ENCODE results near the gene ZC3H11A.
A peak's percentile ranks its signal among the peaks of the same experiment; 100 is the strongest.
"Not testable (repeated sequence)": the region's sequence is repeated elsewhere in the genome, so short reads cannot be mapped to it uniquely, and the experiment has no call there.

Gene ZC3H11A

DNA sequence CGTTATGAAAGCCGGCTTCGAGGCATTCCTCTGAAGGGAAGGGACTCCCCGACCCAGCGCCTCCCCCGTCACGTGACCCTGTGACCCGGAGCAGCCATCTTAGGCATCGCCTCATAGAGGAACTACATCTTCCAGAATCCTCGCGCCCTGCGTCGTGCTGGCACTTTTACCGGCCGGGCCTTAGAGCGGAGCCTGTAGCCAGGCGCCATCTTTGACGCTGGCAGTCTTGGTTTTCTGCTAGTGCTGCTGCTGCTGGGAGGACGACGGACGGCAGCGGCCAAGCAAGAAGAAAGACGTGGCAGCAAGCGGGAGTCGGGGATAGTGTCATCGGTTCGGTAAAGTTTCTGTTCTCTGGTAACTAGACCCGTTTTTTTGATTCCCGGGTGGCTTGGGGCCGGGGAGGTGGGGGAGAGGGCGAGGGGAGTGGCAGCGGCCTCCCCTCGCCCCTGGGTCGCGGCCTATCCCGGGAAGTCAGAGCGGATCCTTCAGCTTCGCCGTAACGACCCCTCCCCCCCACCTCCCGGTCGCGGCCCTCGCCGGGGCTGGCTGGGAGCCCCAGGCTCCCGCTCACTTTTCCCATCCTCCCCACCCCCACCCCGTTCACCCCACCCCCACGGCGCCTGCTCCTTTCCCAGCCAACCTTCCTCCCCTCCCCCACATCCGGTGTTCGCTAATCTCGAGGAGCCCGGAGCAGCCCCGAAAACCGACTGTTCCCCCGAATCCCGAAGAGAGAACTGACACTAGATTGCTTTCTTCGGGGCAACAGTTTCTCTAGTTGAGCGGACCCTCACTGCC is at the start of gene ZC3H11A, which contains the start of gene ZBED6:
TSS of gene ZC3H11A (plus strand) at position 183 of the 795 bp plus-strand sequence. CDS start 21,448 bp downstream, outside the sequence.
TSS of gene ZBED6 (plus strand) at position 183 of the 795 bp plus-strand sequence. CDS start 1,900 bp downstream, outside the sequence.
- intact Hi-C loops (cut with DNase I), result loop anchor here (5.0 kb wide), 1 partner anchor 67 kb away; the partner anchor contains the start of gene SNRPE
- DNase-seq, result peak; percentile 99 to 100 (median 99)

DNA sequence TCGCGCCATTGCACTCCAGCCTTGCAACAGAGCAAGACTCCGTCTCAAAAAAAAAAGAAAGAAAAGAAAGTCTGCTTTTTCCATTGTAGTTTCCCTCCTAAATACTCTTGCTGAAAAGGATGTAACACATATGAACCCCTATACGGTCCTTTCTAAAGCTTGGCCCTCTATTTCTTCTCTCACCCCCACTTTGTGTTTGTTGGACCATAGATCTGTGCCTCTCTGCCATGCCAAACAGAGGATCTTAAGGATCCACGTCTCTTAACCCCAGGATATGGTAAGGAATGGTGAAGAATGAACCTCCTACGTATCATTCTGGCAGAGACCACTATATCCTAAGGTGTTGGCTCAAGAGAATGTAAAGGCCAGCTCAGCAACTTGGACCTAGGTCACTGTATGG is 49.1 kb upstream of the ZC3H11A start:
- no peak for DNase-seq
- intact Hi-C loops (cut with DNase I), result no loop called here

GRCh38 chr1:203751051-203751450 is 44.4 kb upstream of the ZC3H11A start:
- intact Hi-C loops (cut with DNase I), result no loop called here
- DNase-seq, result no peak

GRCh38 chr1:203751618-203752361 is 43.6 kb upstream of the ZC3H11A start:
- DNase-seq; intact Hi-C loops (cut with DNase I): not testable (repeated sequence)

- DNase-seq, result no peak
- intact Hi-C loops (cut with DNase I), result no loop called here
Measured at GRCh38 chr1:203754455-203754864, 41.0 kb upstream of the ZC3H11A start.

DNA sequence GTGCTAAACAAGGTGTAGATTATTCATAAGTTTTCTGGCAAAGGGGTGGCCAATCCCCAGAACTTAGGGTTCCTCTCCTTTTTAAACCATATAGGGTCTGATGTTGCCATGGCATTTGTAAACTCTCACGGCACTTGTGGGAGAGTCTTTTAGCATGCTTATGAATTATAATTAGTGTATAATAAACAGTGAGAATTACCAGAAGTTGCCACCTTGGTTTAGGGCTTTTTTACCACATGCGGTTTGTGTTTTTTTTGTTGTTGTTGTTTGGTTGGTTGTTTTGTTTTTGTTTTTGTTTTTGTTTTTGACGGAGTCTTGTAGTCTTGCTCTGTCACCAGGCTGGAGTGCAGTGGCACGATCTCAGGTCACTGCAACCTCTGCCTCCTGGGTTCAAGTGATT is 39.4 kb upstream of the ZC3H11A start:
- no peak for DNase-seq
- intact Hi-C loops (cut with DNase I), result no loop called here

- intact Hi-C loops (cut with DNase I), result not testable (repeated sequence)
Measured at GRCh38 chr1:203758749-203759148, 36.7 kb upstream of the ZC3H11A start.

GRCh38 chr1:203760506-203760905 is 34.9 kb upstream of the ZC3H11A start:
- peak in 1 of 10 donors; percentile 27 for DNase-seq
- intact Hi-C loops (cut with DNase I), result no loop called here

More at GRCh38 chr1:203758749-203759148, 36.7 kb upstream of the ZC3H11A start:
- peak in 1 of 10 donors; percentile 1 for DNase-seq

DNA sequence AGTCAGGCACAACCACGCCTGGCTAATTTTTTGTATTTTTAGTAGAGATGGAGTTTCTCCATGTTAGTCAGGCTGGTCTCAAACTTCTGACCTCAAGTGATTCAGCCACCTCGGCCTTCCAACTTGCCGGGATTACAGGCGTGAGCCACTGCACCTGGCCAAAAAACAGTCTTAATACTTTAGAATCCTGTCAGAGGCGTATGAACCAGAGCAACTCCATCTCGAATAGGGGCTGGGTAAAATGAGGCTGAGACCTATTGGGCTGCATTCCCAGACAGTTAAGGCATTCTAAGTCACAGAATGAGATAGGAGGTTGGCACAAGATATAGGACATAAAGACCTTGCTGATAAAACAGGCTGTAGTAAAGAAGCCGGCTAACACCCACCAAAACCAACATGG is 33.5 kb upstream of the ZC3H11A start:
- DNase-seq; intact Hi-C loops (cut with DNase I): not testable (repeated sequence)

- intact Hi-C loops (cut with DNase I), result no loop called here
- peak in 1 of 10 donors; percentile 12 for DNase-seq
Measured at GRCh38 chr1:203763505-203763904, 31.9 kb upstream of the ZC3H11A start.

GRCh38 chr1:203764105-203765028 is 31.1 kb upstream of the ZC3H11A start:
- DNase-seq, result peak in 1 of 10 donors; percentile 33
- intact Hi-C loops (cut with DNase I), result no loop called here

DNA sequence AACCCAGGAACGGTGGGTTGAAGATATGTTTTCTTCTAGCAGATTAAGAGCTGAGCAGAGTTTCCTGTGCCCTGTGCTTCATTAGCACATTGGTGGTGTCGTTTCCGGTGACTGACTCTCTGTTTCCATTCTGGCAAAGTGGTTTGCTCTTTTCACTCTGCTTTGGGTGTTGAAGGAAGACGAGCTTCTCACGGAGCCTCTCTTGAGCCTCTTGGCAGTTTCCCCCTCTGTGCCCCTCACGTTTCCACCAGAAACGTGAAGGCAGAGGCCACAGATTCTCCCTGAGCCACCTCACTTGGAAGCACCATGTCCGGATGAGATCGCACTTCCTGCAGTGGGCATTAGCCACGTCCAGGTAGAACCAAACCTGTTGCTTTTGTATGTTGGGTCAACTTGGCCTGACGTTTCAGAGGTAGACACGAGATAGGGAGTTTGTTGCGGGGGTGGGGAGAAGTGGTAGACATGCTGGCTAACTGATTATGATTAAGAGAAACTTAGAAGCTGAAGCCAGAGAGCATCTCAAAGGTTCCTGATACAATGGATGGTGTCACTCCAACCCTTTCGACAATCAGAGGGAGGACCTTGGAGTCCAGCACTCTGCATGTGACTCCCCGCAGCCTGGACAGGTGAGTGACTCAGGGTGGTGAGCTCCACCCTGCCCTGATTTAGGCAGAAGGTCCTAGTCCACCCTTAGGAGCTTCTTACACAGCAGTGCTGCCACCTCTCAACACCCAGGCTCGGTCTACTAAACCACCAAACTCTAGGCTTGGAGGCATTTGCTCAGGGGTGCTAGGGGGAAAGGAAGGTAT is 30.2 kb upstream of the ZC3H11A start, which contains the start of gene LAX1:
TSS of gene LAX1 (plus strand) at position 155 of the 809 bp plus-strand sequence. CDS start at position 538, 383 bp downstream.
- peak in 1 of 10 donors; percentile 25 for DNase-seq
- intact Hi-C loops (cut with DNase I), result no loop called here

DNA sequence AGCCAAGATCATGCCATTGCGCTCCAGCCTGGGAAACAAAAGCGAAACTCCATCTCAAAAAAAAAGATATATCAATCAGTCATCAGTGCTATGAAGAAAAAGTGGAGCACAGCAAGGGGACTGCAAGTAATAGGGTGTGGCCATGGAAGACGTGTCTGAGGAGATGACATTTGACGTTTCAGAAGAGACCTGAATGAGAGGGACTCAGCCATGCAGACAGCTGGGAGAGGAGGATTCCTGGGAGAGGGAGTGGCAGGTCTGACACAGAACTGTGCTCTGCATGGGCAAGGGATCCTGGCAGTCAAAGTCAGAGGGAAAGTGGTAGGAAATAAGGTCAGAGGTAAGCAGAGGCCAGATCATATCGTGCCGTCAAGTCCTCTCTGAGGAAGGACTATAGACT is 27.2 kb upstream of the ZC3H11A start:
- intact Hi-C loops (cut with DNase I), result no loop called here
- peak in 1 of 10 donors; percentile 1 for DNase-seq

GRCh38 chr1:203769505-203770343 is 25.7 kb upstream of the ZC3H11A start:
- DNase-seq, result peak in 7 of 10 donors; percentile 11 to 88 (median 36)
- intact Hi-C loops (cut with DNase I), result loop anchor here (10.0 kb wide), 1 partner anchor 145 kb away; the partner anchor contains the start of gene ATP2B4

DNA sequence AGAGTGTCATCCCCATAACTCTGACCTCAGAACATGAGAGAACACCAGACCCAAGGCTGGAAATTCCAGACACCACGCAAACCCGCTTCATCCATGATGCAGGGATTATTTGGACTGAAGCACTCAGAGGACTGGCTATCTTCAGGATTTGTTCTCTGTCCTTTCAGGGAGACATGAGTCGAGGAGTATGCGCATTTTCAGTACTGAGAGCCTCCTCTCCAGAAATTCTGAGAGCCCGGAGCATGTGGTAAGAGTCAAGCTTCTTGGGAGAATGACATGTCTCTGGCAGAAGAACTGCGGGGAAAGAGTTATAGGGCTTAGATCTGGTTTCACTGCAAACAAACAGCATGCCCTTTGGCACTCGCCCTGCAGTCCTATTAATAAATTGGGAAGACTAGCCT is 23.5 kb upstream of the ZC3H11A start:
- intact Hi-C loops (cut with DNase I), result loop anchor here (10.0 kb wide), 1 partner anchor 147 kb away; the partner anchor contains the start of gene ATP2B4

GRCh38 chr1:203772836-203773235 is 22.6 kb upstream of the ZC3H11A start:
- no peak for DNase-seq
- intact Hi-C loops (cut with DNase I), result loop anchor here (10.0 kb wide), 1 partner anchor 148 kb away; the partner anchor contains the start of gene ATP2B4

More for the DNA sequence above, 23.5 kb upstream of the ZC3H11A start:
- DNase-seq, result no peak

- peak in 4 of 10 donors; percentile 23 to 82 (median 42) for DNase-seq
- intact Hi-C loops (cut with DNase I), result loop anchor here (10.0 kb wide), 1 partner anchor 152 kb away; the partner anchor contains the start of gene ATP2B4
Measured at GRCh38 chr1:203776636-203777035, 18.8 kb upstream of the ZC3H11A start.

DNA sequence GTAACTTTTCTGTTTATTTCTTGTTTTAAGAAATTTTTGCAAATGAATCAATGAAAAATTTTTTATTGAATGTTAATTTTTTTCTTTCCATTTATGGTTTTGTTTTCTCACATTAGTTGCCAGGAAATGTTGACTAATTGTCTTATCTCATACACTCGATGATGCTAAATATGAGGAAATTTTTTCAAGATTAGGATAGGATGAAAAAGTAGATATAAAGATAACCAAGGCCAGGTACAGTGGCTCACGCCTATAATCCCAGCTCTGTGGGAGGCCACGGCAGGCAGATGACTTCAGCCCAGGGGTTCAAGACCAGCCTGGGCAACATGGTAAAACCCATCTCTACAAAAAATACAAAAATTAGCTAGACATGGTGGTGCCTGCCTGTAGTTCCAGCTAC is 17.8 kb upstream of the ZC3H11A start:
- intact Hi-C loops (cut with DNase I), result loop anchor here (10.0 kb wide), 1 partner anchor 153 kb away; the partner anchor contains the start of gene ATP2B4
- DNase-seq, result no peak

All from posterior cingulate gyrus (tissue), 11 donors.